Sigmoid colon (tissue), 7 donors: ENCODE results near the gene NOMO2. TPM values are rescaled to one million over a fixed set of nuclear protein-coding genes. Genes with fewer than 3 reads are reported as not detected.
"Not testable (repeated sequence)": the region's sequence is repeated elsewhere in the genome, so short reads cannot be mapped to it uniquely, and the experiment has no call there.

ENCODE experiments used
- DNase-seq: peaks from one replicate; pipeline ENCODE4 v3.0.0-alpha.2; 2019
- H3K27ac ChIP-seq, 4 donors: fragments of 200-600 bp; sonication (generic); one replicate each; pipeline ENCODE4 v1.5.1; 2016 to 2019; ENCODE audit warnings: mild to moderate bottlenecking in 1 of 4
- H3K27me3 ChIP-seq, 3 donors: fragments of 200-600 bp; sonication (generic); one replicate each; pipeline ENCODE4 v1.5.1; 2019; ENCODE audit warnings: mild to moderate bottlenecking in 1 of 3
- H3K36me3 ChIP-seq, 4 donors: fragments of 200-600 bp; sonication (generic); one replicate each; pipeline ENCODE4 v1.5.1; 2016 to 2019
- H3K4me1 ChIP-seq, 4 donors: fragments of 200-600 bp; sonication (generic); one replicate each; pipeline ENCODE4 v1.5.1; 2017 to 2019
- H3K4me3 ChIP-seq, 4 donors: fragments of 200-600 bp; sonication (generic); one replicate each; pipeline ENCODE4 v1.5.1; 2017 to 2019; ENCODE audit warnings: mild to moderate bottlenecking in 2 of 4, moderate library complexity in 1 of 4
- H3K9me3 ChIP-seq, 4 donors: fragments of 200-600 bp in 3 of 4; sonication (generic) in 3 of 4; one replicate each; pipeline versions ENCODE4 v1.5.1 to v1.6.1; 2013 to 2019
- WGBS, 2 donors: extraction: QIAGEN DNeasy Blood & Tissue Kit; methylation state at CpG; one replicate each; pipeline ENCODE4 v1.1.7; 2013; 5-methylcytosine and 5-hydroxymethylcytosine counted together
- intact Hi-C: fragments of 100-400 bp; cut with DNase I; formaldehyde crosslinking; loops from one replicate; pipeline ENCODE4 v1.15.1; 2023
- polyA plus RNA-seq, 3 donors: library from polyadenylated mRNA; stranded (reverse); fragments of 200-250 nt; gene quantifications; one replicate each; pipeline ENCODE4 v1.2.3, GENCODE V29; 2013
- small RNA-seq, 3 donors: library from RNA; depleted of rRNA; stranded (forward); fragments of <200 nt; gene quantifications; one replicate each; pipeline ENCODE3, GENCODE V24; 2016
- total RNA-seq, 4 donors: library from RNA; depleted of rRNA; stranded (reverse); fragments of >200 nt; gene quantifications; one replicate each; pipeline ENCODE4 v1.1.0, GENCODE V29; 2016
- donor health status: healthy with polysubstance abuse.
- donor health status: Bipolar disorder and iron deficiency.
- donor health status: healthy.

The NOMO2 gene
- total and polyA plus RNA-seq, 7 donors = 12.0 to 76.3 (median 51.0) TPM

DNA sequence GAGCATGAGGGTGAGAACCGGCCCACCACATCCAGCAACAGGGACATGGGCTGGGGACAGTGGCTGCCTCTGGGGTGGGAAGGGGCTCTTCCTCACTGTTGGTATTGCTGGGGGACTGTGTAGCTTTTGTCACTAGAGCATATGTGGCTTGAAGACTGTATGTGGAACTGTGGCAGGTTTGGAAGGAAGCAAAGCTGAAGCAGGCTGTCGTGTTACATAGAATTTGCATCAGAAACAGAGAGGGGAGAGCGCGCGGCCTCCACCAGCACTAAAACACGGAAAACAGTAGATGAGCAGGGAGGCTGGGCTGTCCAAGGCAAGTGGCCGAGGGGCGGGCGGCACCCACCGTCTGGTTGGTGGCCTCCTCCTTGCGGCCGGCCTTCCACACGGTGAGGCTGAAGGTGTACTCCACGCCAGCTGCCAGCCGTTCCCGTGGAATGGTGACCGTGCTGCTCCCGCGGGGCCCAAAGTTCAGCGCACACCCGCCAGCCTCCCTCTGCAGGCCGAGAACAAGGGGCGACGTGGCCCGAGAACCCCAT, 177.7 kb downstream of the NOMO2 start:
- H3K27me3 ChIP-seq, H3K4me1 ChIP-seq, intact Hi-C loops, H3K27ac ChIP-seq, H3K9me3 ChIP-seq, DNase-seq, H3K36me3 ChIP-seq, H3K4me3 ChIP-seq: not testable (repeated sequence)
- 89 to 94% methylated on average over 12 to 18 of the region's 25 CpGs for WGBS, 2 donors

GRCh38 chr16:18382696-18383095, 179.2 kb downstream of the NOMO2 start:
- not testable (repeated sequence) for H3K27ac ChIP-seq, DNase-seq
- WGBS, 2 donors = 88% methylated on average over 25 of the region's 28 CpGs; no CpG with 5 or more reads in 1 of the 2 donors

More at GRCh38 chr16:18382696-18383095, 179.2 kb downstream of the NOMO2 start:
- intact Hi-C loops, H3K9me3 ChIP-seq, H3K27me3 ChIP-seq, H3K4me1 ChIP-seq, H3K36me3 ChIP-seq, H3K4me3 ChIP-seq: not testable (repeated sequence)

Small RNAs within 50 kb of the gene (small RNA-seq; reads per million reads assigned to genes)
- 0 reads per million in 3 donors for gene MIR3179-3
- gene MIR3179-4 = 0 reads per million in 3 donors
- gene MIR3180-3 = 0 reads per million in 3 donors
- gene MIR3670-3 = 0 reads per million in 3 donors
- gene MIR3670-4 = 0 reads per million in 3 donors
- 0 reads per million in 3 donors for gene MIR6770-3
- gene RF00019 = 0 reads per million in 3 donors

Other genes starting within 250 kb of the NOMO2 start
- 10 to 100 TPM in 2 of 4 donors, 1 to 10 TPM in 1, not detected in 1; 5.4 to 87.8 (median 72.4) TPM for gene NPIPA8, start 225.4 kb downstream of the NOMO2 start, total RNA-seq
- gene NPIPA8, start 225.4 kb downstream of the NOMO2 start, polyA plus RNA-seq = 10 to 100 TPM in 1 of 3 donors, 1 to 10 TPM in 2; 4.0 to 13.8 (median 7.6) TPM
- 1,000 to 10,000 TPM; 1,724 to 5,149 (median 4,033) TPM for gene RPS15A, start 228.2 kb upstream of the NOMO2 start, total RNA-seq
- gene RPS15A, start 228.2 kb upstream of the NOMO2 start, polyA plus RNA-seq = 1,000 to 10,000 TPM; 3,444 to 6,579 (median 4,979) TPM
- 100 to 1,000 TPM in 3 of 4 donors, 10 to 100 TPM in 1; 77.5 to 128 (median 114) TPM for gene ARL6IP1, start 239.5 kb upstream of the NOMO2 start, total RNA-seq
- 100 to 1,000 TPM in 1 of 3 donors, 10 to 100 TPM in 2; 39.6 to 148 (median 62.7) TPM for gene ARL6IP1, start 239.5 kb upstream of the NOMO2 start, polyA plus RNA-seq